ENCODE data around the gene RABL2B. TPM values are rescaled to one million over a fixed set of nuclear protein-coding genes. Genes with fewer than 3 reads are reported as not detected.

Gene RABL2B
- total RNA-seq, 4 donors from 2014 or later, result 9.5 to 17.7 (median 14.3) TPM

GRCh38 chr22:50723991-50724390, 59.4 kb downstream of the RABL2B start:
- DNase-seq (ENCODE audit: low spot score in 2 of 2), result no peak
- intact Hi-C loops (cut with DNase I; ENCODE audit: low total_unique reads), result no loop called here
- TF ChIP-seq POLR2A (IDR thresholded peaks at IDR 0.05) (no peak), CTCF (IDR thresholded peaks at IDR 0.05) (no peak)
- WGBS, 2 donors, result 80 to 84% methylated on average over 7 of the region's 7 CpGs
- no peak overlapping the region for H3K4me3 ChIP-seq (ENCODE audit: low read depth, poor library complexity, severe bottlenecking)

- 90 to 96% methylated on average over 12 of the region's 12 CpGs for WGBS, 2 donors
- no peak for DNase-seq (ENCODE audit: low spot score in 2 of 2)
- intact Hi-C loops (cut with DNase I; ENCODE audit: low total_unique reads), result no loop called here
- no peak overlapping the region for H3K4me3 ChIP-seq (ENCODE audit: low read depth, poor library complexity, severe bottlenecking)
- no peak for TF ChIP-seq POLR2A (IDR thresholded peaks at IDR 0.05)
- no peak for TF ChIP-seq CTCF (IDR thresholded peaks at IDR 0.05)
Measured at GRCh38 chr22:50722716-50723428, 60.6 kb downstream of the RABL2B start.

DNA sequence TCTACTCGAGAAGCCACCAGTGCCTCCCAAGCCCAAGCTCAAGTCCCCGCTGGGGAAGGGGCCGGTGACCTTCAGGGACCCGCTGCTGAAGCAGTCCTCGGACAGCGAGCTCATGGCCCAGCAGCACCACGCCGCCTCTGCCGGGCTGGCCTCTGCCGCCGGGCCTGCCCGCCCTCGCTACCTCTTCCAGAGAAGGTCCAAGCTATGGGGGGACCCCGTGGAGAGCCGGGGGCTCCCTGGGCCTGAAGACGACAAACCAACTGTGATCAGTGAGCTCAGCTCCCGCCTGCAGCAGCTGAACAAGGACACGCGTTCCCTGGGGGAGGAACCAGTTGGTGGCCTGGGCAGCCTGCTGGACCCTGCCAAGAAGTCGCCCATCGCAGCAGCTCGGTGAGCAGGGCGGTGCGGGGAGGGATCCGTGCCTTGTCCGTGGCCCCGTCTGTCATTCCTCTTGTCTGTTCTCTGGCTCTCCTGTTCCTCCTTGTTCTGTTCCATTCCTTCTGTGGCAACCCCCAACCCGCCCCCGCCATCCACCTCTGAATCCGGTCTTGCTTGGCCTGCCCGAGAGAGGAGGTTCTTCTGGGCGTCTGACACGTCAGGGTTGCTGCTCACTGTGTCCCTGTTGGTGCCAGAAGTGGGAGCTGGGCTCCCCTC, 61.3 kb downstream of the RABL2B start:
- no peak overlapping the region for H3K4me3 ChIP-seq (ENCODE audit: low read depth, poor library complexity, severe bottlenecking)
- intact Hi-C loops (cut with DNase I; ENCODE audit: low total_unique reads), result no loop called here
- no peak for DNase-seq (ENCODE audit: low spot score in 2 of 2)
- TF ChIP-seq CTCF (IDR thresholded peaks at IDR 0.05) (no peak), POLR2A (IDR thresholded peaks at IDR 0.05) (no peak)
- 90 to 95% methylated on average over 31 to 33 of the region's 33 CpGs for whole genome bisulfite sequencing, 2 donors

DNA sequence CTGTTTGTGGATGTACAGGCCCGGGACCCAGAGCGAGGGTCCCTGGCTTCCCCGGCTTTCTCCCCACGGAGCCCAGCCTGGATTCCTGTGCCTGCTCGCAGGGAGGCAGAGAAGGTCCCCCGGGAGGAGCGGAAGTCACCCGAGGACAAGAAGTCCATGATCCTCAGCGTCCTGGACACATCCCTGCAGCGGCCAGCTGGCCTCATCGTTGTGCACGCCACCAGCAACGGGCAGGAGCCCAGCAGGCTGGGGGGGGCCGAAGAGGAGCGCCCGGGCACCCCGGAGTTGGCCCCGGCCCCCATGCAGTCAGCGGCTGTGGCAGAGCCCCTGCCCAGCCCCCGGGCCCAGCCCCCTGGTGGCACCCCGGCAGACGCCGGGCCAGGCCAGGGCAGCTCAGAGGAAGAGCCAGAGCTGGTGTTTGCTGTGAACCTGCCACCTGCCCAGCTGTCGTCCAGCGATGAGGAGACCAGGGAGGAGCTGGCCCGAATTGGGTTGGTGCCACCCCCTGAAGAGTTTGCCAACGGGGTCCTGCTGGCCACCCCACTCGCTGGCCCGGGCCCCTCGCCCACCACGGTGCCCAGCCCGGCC, 62.1 kb downstream of the RABL2B start:
- no peak for TF ChIP-seq CTCF (IDR thresholded peaks at IDR 0.05)
- no peak for TF ChIP-seq POLR2A (IDR thresholded peaks at IDR 0.05)
- DNase-seq (ENCODE audit: low spot score in 2 of 2), result no peak
- H3K4me3 ChIP-seq (ENCODE audit: low read depth, poor library complexity, severe bottlenecking), result no peak overlapping the region
- WGBS, 2 donors, result 84 to 90% methylated on average over 9 to 26 of the region's 32 CpGs
- intact Hi-C loops (cut with DNase I; ENCODE audit: low total_unique reads), result no loop called here

DNA sequence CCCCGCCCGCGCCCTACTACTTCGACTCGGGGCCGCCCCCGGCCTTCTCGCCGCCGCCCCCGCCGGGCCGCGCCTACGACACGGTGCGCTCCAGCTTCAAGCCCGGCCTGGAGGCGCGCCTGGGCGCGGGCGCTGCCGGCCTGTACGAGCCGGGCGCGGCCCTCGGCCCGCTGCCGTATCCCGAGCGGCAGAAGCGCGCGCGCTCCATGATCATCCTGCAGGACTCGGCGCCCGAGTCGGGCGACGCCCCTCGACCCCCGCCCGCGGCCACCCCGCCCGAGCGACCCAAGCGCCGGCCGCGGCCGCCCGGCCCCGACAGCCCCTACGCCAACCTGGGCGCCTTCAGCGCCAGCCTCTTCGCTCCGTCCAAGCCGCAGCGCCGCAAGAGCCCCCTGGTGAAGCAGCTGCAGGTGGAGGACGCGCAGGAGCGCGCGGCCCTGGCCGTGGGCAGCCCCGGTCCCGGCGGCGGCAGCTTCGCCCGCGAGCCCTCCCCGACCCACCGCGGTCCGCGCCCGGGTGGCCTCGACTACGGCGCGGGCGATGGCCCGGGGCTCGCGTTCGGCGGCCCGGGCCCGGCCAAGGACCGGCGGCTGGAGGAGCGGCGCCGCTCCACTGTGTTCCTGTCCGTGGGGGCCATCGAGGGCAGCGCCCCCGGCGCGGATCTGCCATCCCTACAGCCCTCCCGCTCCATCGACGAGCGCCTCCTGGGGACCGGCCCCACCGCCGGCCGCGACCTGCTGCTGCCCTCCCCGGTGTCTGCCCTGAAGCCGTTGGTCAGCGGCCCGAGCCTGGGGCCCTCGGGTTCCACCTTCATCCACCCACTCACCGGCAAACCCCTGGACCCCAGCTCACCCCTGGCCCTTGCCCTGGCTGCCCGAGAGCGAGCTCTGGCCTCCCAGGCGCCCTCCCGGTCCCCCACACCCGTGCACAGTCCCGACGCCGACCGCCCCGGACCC, 62.9 kb downstream of the RABL2B start:
- 48 to 56% methylated on average over 50 to 58 of the region's 132 CpGs for WGBS, 2 donors
- no peak for DNase-seq (ENCODE audit: low spot score in 2 of 2)
- intact Hi-C loops (cut with DNase I; ENCODE audit: low total_unique reads), result no loop called here
- no peak overlapping the region for H3K4me3 ChIP-seq (ENCODE audit: low read depth, poor library complexity, severe bottlenecking)
- TF ChIP-seq POLR2A (IDR thresholded peaks at IDR 0.05) (no peak), CTCF (IDR thresholded peaks at IDR 0.05) (no peak)
